Measurements from ENCODE around the gene BCKDK.

The BCKDK gene

GRCh38 chr16:31088459-31089183, 19.6 kb upstream of the BCKDK start, which contains the start of gene PRSS53:
Gene PRSS53, minus strand, starts transcription at chr16:31088943. Its CDS starts 134 bp downstream, at chr16:31088809.
- H3K4me3 ChIP-seq (ENCODE audit: low read depth, low read length): no peak within 1 kb of the TSS
- peaks cover 12% of the 10 kb centered on the region for H3K36me3 ChIP-seq (replicated peaks)
- in situ Hi-C loops (cut with HindIII; ENCODE audit: low pct_ligation_motif_present, low sequenced_read_pairs): no loop called here
- no peaks in the 10 kb centered on the region for H3K27me3 ChIP-seq (replicated peaks)
- TF ChIP-seq CTCF (IDR thresholded peaks at IDR 0.05; ENCODE audit: low read depth, low read length, missing control alignments): no peak
- DNase-seq: no peak
- H3K27ac ChIP-seq: no peak within 1 kb of the TSS

DNA sequence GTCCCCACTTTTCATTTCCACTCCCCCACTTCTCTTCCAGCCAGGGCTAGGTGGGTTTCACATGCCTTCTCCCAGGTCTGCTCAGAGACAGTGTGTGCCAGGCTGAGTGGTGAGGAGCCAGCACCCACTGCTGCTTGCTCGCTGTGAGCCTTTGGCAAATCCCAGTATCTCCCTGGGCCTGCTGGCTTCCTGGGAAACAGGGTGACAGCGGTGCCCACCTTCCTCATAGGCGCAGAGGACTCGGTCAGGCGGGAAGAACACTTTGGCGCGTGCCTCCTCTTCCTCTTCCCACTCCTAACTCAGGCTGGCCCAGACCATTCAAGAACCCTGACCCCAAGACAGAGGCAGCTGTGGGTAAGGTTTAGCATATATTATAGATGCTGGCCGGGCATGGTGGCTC, 19.0 kb upstream of the BCKDK start:
- no peak overlapping the region for H3K4me3 ChIP-seq (ENCODE audit: low read depth, low read length)
- peaks cover 12% of the 10 kb centered on the region for H3K36me3 ChIP-seq (replicated peaks)
- H3K27me3 ChIP-seq (replicated peaks): no peaks in the 10 kb centered on the region
- H3K27ac ChIP-seq: no peak overlapping the region
- no peak for TF ChIP-seq CTCF (IDR thresholded peaks at IDR 0.05; ENCODE audit: low read depth, low read length, missing control alignments)
- DNase-seq: no peak
- in situ Hi-C loops (cut with HindIII; ENCODE audit: low pct_ligation_motif_present, low sequenced_read_pairs): no loop called here

GRCh38 chr16:31090540-31090939, 17.6 kb upstream of the BCKDK start:
- no peak for TF ChIP-seq CTCF (IDR thresholded peaks at IDR 0.05; ENCODE audit: low read depth, low read length, missing control alignments)
- no peaks in the 10 kb centered on the region for H3K27me3 ChIP-seq (replicated peaks)
- peaks cover 12% of the 10 kb centered on the region for H3K36me3 ChIP-seq (replicated peaks)
- no peak overlapping the region for H3K27ac ChIP-seq
- H3K4me3 ChIP-seq (ENCODE audit: low read depth, low read length): no peak overlapping the region
- in situ Hi-C loops (cut with HindIII; ENCODE audit: low pct_ligation_motif_present, low sequenced_read_pairs): no loop called here
- DNase-seq: peak; percentile 49

- DNase-seq: no peak
- no peak for TF ChIP-seq CTCF (IDR thresholded peaks at IDR 0.05; ENCODE audit: low read depth, low read length, missing control alignments)
Measured at GRCh38 chr16:31092330-31092729, 15.9 kb upstream of the BCKDK start.

DNA sequence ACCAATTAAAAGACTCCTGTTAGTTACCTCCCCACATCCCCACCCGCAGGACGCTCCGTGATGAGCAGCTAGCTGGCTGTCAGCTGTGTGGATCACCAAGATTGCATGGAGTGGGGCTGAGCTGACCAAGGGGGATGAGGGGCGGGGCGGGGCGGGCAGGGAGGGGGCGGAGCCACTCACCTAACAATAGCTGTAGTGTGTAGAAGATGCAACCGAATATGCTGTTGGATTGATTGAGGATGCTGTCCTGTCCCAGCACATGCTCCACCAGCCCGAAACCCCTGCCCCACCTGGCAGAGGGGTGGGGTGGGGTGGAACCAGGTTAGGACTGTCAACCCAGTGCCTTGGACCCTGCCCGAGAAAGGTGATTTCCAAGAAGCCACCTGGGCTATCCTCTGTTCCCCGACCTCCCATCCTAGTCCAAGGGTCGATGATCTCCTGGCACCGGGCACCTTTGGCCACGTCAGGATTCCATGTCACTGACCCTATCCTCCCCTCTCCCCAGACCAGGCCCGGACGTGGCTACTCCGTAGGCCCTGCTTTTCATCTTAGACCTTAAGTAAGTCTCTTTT, 15.0 kb upstream of the BCKDK start:
- H3K4me3 ChIP-seq (ENCODE audit: low read depth, low read length): peak overlapping the region; percentile 96
- in situ Hi-C loops (cut with HindIII; ENCODE audit: low pct_ligation_motif_present, low sequenced_read_pairs): no loop called here
- no peak for TF ChIP-seq CTCF (IDR thresholded peaks at IDR 0.05; ENCODE audit: low read depth, low read length, missing control alignments)
- DNase-seq: no peak
- H3K27ac ChIP-seq: no peak overlapping the region
- no peaks in the 10 kb centered on the region for H3K27me3 ChIP-seq (replicated peaks)
- peaks cover 12% of the 10 kb centered on the region for H3K36me3 ChIP-seq (replicated peaks)

More at GRCh38 chr16:31092330-31092729, 15.9 kb upstream of the BCKDK start:
- H3K27ac ChIP-seq: no peak overlapping the region
- H3K27me3 ChIP-seq (replicated peaks): no peaks in the 10 kb centered on the region
- in situ Hi-C loops (cut with HindIII; ENCODE audit: low pct_ligation_motif_present, low sequenced_read_pairs): no loop called here
- no peak overlapping the region for H3K4me3 ChIP-seq (ENCODE audit: low read depth, low read length)
- peaks cover 12% of the 10 kb centered on the region for H3K36me3 ChIP-seq (replicated peaks)
